Breast epithelium (tissue), 3 donors: ENCODE data around the gene ASB3.
"Not testable (repeated sequence)": the region's sequence is repeated elsewhere in the genome, so short reads cannot be mapped to it uniquely, and the experiment has no call there.

Experiments used
- CTCF ChIP-seq, 3 donors: fragments of 450-650 bp; IDR thresholded peaks; one replicate each; pipeline ENCODE4 v1.5.1; 2016 to 2017; ENCODE audit warnings: antibody characterized with exemption in 3 of 3, mild to moderate bottlenecking in 3 of 3, moderate library complexity in 3 of 3
- POLR2A ChIP-seq: fragments of 450-650 bp; IDR thresholded peaks from one replicate; pipeline ENCODE4 v1.6.1; 2016; ENCODE audit warnings: antibody characterized with exemption, mild to moderate bottlenecking, moderate library complexity

GRCh38 chr2:53658474-53658873 lies 128.3 kb downstream of the ASB3 start:
- TF ChIP-seq POLR2A; CTCF (IDR thresholded peaks at IDR 0.05): not testable (repeated sequence)
